SH-SY5Y (cell line): ENCODE measurements around the gene CD3G.

ENCODE experiments used
- GATA2 ChIP-seq: IDR thresholded peaks from 2 replicates; pipeline ENCODE4 v1.6.1; 2011; ENCODE audit warnings: mild to moderate bottlenecking, low read depth, low read length
- GATA3 ChIP-seq: IDR thresholded peaks from 2 replicates; pipeline ENCODE4 v1.6.1; 2011; ENCODE audit warnings: low read depth, mild to moderate bottlenecking, low read length, moderate library complexity

GRCh38 chr11:118370774-118371173, 26.6 kb downstream of the CD3G start:
- TF ChIP-seq GATA2 = no peak
- no peak for TF ChIP-seq GATA3
